ENCODE measurements around the gene CEBPZ.

Gene CEBPZ

DNA sequence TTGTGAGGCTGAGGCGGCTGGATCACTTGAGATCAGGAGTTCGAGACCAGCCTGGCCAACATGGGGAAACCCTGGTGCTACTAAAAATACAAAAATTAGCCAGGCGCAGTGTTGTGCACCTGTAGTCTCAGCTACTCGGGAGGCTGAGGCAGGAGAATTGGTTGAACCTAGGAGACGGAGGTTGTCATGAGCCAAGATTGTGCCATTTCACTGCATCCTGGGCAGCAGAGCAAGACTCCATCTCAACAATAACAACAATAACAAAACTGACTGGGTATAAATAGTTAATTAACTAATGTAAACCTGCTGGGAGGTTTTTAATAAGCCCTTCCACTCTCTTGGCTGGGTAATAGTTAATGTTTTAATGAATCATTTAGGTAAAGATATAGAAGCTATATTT, 50.8 kb downstream of the CEBPZ start:
- Histone ChIP-seq H4K20me1 (ENCODE audit: insufficient read depth, low read length, poor library complexity, severe bottlenecking) (no peaks in the 10 kb centered on the region), H3K4me2 (ENCODE audit: low read depth, low read length, poor library complexity, severe bottlenecking) (no peak overlapping the region), H3K4me1 (ENCODE audit: insufficient read depth, low read length, poor library complexity, severe bottlenecking) (no peaks in the 10 kb centered on the region)

DNA sequence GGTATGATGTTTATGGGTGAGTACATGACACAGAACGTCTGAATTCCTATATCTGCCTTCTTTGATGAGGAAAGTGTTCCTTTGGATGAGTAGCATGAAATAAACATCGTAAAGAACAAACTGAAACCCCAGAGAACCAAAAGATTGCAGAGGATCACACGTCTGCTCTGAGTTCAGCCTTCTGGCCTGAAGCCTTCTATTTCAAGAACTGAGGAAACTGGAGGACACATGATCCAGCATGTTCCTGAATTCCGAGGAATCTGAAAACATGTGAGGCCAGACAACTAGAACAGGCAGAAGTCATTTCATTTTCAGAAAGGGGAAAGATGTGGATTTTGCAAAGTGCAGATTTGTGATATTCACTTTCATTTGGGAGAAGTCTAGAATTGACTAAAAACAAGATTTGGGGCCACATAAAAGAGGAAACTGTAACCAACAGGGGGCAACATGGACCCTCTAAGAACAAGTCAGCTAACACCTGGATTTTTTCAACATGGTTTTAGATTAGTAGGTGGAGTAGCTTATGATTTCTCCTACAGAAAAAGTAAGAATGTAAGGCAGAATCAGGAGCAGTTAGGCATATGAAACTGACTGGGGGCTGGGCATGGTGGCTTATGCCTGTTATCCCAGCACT, 51.3 kb downstream of the CEBPZ start:
- Histone ChIP-seq H4K20me1 (ENCODE audit: insufficient read depth, low read length, poor library complexity, severe bottlenecking) (no peaks in the 10 kb centered on the region), H3K4me1 (ENCODE audit: insufficient read depth, low read length, poor library complexity, severe bottlenecking) (no peaks in the 10 kb centered on the region), H3K79me2 (ENCODE audit: insufficient read depth, low read length) (no peaks in the 10 kb centered on the region), H3K27me3 (ENCODE audit: insufficient read depth, low read length, poor library complexity, severe bottlenecking) (no peaks in the 10 kb centered on the region), H3K36me3 (ENCODE audit: insufficient read depth, low read length) (no peaks in the 10 kb centered on the region), H3K4me3 (ENCODE audit: low read length, poor library complexity, severe bottlenecking) (no peak overlapping the region), H3K9me3 (ENCODE audit: insufficient read depth, low read depth, low read length) (no peaks in the 10 kb centered on the region), H3K4me2 (ENCODE audit: low read depth, low read length, poor library complexity, severe bottlenecking) (no peak overlapping the region), H3K9me2 (replicated peaks; ENCODE audit: low read depth, low read length) (no peaks in the 10 kb centered on the region), H3K9ac (ENCODE audit: low read depth, low read length, poor library complexity, severe bottlenecking) (no peak overlapping the region), H3F3A (ENCODE audit: low read depth) (no peaks in the 10 kb centered on the region), H2AFZ (ENCODE audit: low read length) (no peak overlapping the region)
- TF ChIP-seq, protein P1, sequence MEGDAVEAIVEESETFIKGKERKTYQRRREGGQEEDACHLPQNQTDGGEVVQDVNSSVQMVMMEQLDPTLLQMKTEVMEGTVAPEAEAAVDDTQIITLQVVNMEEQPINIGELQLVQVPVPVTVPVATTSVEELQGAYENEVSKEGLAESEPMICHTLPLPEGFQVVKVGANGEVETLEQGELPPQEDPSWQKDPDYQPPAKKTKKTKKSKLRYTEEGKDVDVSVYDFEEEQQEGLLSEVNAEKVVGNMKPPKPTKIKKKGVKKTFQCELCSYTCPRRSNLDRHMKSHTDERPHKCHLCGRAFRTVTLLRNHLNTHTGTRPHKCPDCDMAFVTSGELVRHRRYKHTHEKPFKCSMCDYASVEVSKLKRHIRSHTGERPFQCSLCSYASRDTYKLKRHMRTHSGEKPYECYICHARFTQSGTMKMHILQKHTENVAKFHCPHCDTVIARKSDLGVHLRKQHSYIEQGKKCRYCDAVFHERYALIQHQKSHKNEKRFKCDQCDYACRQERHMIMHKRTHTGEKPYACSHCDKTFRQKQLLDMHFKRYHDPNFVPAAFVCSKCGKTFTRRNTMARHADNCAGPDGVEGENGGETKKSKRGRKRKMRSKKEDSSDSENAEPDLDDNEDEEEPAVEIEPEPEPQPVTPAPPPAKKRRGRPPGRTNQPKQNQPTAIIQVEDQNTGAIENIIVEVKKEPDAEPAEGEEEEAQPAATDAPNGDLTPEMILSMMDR (conservative IDR thresholded peaks at IDR 0.05; ENCODE audit: low read length): peak; percentile 54
- no peak for TF ChIP-seq EZH2phosphoT487 (IDR thresholded peaks at IDR 0.05; ENCODE audit: borderline replicate concordance)

More for the DNA sequence above, 50.8 kb downstream of the CEBPZ start:
- H3K79me2 ChIP-seq (ENCODE audit: insufficient read depth, low read length): no peaks in the 10 kb centered on the region
- no peak for TF ChIP-seq EZH2phosphoT487 (IDR thresholded peaks at IDR 0.05; ENCODE audit: borderline replicate concordance)
- TF ChIP-seq, protein P1 (conservative IDR thresholded peaks at IDR 0.05; ENCODE audit: low read length): no peak
- no peak overlapping the region for H2AFZ ChIP-seq (ENCODE audit: low read length)
- no peak overlapping the region for H3K4me3 ChIP-seq (ENCODE audit: low read length, poor library complexity, severe bottlenecking)
- H3K27me3 ChIP-seq (ENCODE audit: insufficient read depth, low read length, poor library complexity, severe bottlenecking): no peaks in the 10 kb centered on the region
- no peaks in the 10 kb centered on the region for H3K36me3 ChIP-seq (ENCODE audit: insufficient read depth, low read length)
- H3K9me2 ChIP-seq (replicated peaks; ENCODE audit: low read depth, low read length): no peaks in the 10 kb centered on the region
- no peaks in the 10 kb centered on the region for H3K9me3 ChIP-seq (ENCODE audit: insufficient read depth, low read depth, low read length)
- no peaks in the 10 kb centered on the region for H3F3A ChIP-seq (ENCODE audit: low read depth)
- no peak overlapping the region for H3K9ac ChIP-seq (ENCODE audit: low read depth, low read length, poor library complexity, severe bottlenecking)

GRCh38 chr2:37173741-37174140, 57.7 kb downstream of the CEBPZ start:
- no peak overlapping the region for H3K9ac ChIP-seq (ENCODE audit: low read depth, low read length, poor library complexity, severe bottlenecking)
- H4K20me1 ChIP-seq (ENCODE audit: insufficient read depth, low read length, poor library complexity, severe bottlenecking): no peaks in the 10 kb centered on the region
- no peaks in the 10 kb centered on the region for H3K27me3 ChIP-seq (ENCODE audit: insufficient read depth, low read length, poor library complexity, severe bottlenecking)
- H3K4me3 ChIP-seq (ENCODE audit: low read length, poor library complexity, severe bottlenecking): no peak overlapping the region
- H2AFZ ChIP-seq (ENCODE audit: low read length): no peak overlapping the region
- H3F3A ChIP-seq (ENCODE audit: low read depth): no peaks in the 10 kb centered on the region
- H3K79me2 ChIP-seq (ENCODE audit: insufficient read depth, low read length): no peaks in the 10 kb centered on the region
- H3K36me3 ChIP-seq (ENCODE audit: insufficient read depth, low read length): no peaks in the 10 kb centered on the region
- H3K9me3 ChIP-seq (ENCODE audit: insufficient read depth, low read depth, low read length): no peaks in the 10 kb centered on the region
- no peaks in the 10 kb centered on the region for H3K9me2 ChIP-seq (replicated peaks; ENCODE audit: low read depth, low read length)
- TF ChIP-seq EZH2phosphoT487 (IDR thresholded peaks at IDR 0.05; ENCODE audit: borderline replicate concordance): no peak
- TF ChIP-seq, protein P1 (conservative IDR thresholded peaks at IDR 0.05; ENCODE audit: low read length): no peak
- H3K4me2 ChIP-seq (ENCODE audit: low read depth, low read length, poor library complexity, severe bottlenecking): no peak overlapping the region
- H3K4me1 ChIP-seq (ENCODE audit: insufficient read depth, low read length, poor library complexity, severe bottlenecking): no peaks in the 10 kb centered on the region
